GM21447 (cell line): ENCODE results near the gene PLOD1.
"Not testable (repeated sequence)": the region's sequence is repeated elsewhere in the genome, so short reads cannot be mapped to it uniquely, and the experiment has no call there.

Experiments used
- ATAC-seq: cut with Tn5 transposase; IDR thresholded peaks from one replicate; pipeline ENCODE4 v1.9.1; 2021; ENCODE audit not compliant: unreplicated experiment

The PLOD1 gene

GRCh38 chr1:11912000-11912399, 22.5 kb upstream of the PLOD1 start:
- no peak for ATAC-seq

- not testable (repeated sequence) for ATAC-seq
Measured at GRCh38 chr1:11912482-11913216, 21.9 kb upstream of the PLOD1 start.

- no peak for ATAC-seq
Measured at GRCh38 chr1:11913291-11913690, 21.2 kb upstream of the PLOD1 start.

- ATAC-seq, result no peak
Measured at GRCh38 chr1:11914024-11914423, 20.5 kb upstream of the PLOD1 start.

DNA sequence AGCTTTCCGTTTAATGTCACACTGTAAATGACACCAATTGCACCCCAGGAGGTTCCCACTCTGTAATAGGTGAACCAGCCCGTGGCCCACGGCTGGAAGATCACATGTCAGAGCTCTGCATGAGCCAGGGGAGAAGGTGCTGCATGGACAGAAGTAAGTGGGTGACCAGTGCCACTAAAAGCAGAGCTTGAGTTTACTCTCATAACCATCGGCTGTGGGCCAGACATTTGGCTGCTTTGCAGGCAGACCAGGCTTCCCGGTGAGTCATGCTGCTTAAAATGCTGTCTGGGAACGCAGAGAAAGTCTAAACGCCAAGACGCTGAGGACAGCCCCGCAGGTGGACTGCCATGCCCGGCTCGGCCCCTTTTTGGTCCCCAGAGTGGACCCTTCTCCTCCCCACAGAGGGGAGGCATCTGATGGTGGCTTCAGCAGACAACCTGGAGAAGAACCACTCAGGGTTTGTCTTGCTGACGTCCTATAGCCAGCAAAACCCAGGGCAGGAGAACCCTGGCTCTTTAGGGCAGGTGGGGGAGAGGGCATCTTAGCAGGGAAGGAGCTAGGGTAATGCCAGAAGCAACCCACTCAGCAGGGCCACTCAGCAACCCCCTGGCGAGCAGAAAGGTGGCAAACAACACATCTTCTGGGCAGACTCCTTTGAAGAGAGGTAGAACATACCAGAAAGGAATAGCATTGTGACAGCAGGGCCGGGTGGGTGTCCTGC, 15.6 kb upstream of the PLOD1 start:
- ATAC-seq, result no peak

GRCh38 chr1:11919621-11920020, 14.9 kb upstream of the PLOD1 start:
- no peak for ATAC-seq

DNA sequence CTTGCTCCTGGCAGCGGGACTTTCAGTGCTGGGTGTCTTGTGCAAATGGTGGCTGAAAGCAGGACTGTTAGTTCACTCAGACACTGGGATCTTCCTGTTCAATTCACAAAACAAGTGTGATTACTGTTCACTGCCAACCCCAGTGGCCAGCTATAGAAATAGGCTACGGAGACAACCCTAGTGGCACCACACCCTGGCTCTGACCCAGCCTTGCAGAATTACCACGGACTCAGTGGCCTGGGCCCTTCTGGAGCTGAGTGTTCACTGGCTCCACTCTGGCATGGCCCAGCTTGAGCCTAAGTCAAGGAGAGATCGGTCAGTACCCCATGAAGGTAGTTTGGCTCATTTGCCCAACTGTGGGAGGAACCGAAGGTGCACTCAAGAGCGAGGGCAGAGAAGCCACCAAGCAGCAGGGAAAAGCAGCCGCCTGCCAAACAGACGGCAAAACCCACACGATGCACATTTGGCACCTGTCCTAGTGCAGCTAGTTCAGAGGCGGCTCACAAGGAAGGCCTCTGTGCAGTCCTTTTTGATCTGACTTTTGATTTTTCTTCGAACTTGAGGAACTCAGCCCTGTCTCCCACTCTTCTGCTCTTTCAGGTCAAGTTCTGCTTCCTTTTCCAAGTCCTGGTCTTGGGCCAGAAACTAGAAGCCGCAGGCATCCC, 14.1 kb upstream of the PLOD1 start:
- no peak for ATAC-seq

DNA sequence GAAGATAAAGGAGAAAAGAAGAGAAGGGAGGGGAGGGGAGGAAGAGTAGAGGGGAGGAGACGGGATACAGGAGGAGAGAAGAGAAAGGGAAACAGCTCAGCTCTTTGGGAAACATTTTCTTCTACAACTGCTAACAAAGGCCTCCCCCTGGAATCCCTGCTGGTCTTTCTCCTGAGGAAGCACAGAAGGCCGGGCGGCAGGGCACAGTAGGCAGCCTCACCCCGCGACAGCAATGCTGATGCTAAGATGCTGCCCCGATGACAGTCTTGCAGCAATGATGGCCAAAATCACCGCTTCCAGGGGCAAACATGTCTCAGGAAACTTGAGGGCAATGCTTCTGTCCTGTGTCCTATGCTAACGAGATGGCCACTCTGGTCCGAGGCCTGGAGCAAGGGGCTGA, 13.5 kb upstream of the PLOD1 start:
- no peak for ATAC-seq

DNA sequence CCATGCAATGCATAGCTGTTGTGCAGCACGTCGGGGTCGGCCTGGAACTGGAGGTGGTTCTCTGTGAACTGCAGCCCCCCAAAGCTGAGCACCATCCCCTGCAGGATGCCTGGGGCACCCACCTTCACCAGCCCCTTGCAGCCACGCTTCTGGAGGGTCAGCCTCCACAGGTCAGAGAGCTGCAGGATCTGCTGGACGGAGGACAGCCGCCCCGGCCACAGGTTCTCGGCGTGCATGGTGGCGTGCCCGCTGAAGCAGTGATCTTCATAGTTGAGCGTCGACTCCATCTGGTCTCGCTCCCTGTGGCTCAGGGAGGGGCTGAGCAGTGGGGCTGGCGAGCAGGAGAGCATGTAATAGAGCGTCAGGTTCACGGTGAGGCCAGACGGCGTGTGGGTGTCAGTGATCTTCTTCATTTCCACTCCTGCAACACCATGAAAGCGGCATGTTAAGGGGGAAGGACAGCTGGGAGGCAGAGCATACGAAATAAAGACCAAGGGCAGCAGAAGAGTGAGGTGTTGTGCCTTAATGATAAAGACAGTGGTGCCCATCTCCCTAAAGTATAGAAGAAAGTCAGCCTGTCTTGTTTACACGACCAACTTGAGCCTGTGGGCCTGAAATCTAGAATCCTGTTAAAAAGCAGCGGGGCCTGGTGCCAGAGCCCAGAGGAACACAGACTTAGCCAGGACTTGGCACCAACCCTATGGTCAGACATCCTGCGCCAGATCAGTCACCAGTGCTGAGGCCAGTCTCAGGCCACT, 11.3 kb upstream of the PLOD1 start:
- no peak for ATAC-seq

DNA sequence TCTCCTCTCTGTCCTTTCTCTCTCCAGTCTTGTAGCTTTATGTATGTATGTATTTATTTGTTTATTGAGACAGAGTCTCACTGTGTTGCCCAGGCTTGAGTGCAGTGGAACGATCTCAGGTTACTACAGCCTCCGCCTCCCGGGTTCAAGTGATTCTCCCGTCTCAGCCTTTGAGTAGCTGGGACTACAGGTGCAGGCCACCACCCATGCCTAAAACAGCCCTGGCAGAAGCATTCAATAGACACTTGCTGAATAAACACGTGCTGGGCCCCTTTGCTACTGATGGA, 10.7 kb upstream of the PLOD1 start:
- no peak for ATAC-seq

DNA sequence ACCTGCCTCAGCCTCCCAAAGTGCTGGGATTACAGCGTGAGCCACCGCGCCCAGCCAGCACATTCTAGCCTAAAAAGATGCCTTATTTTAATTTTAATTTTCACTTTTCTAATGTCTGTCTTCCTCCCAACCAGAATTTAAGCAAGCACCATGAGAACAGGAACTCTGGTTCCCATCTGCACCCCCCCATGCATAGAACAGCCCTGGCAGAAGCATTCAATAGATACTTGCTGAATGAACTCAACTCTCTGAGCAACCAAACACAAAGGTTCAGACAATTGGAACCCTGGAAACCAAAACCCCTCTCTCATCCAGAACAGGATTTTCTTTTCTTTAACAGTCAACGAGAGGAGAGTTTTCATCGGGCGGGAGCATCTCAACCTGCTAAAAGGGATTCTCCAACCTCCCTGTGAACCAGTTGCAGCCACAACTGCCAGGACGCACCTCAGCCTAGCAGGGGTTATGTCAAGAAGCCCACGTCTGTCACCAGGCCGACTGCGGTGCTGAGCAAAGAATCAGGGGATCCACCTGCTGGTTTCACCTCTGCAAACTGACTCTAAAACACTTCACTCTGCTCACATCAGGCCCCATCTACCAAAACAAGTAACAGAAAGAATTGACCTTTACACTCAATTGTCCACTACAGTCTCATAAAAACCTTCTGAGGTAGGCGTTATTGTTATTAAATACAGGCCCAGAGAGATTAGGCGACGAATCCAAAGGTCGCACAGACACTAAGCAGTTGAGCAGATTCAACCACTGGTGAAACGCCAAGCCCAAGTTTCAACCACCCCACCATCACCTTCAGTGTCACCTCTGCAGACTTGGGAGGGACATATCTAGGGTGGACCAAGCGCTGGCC, 10.0 kb upstream of the PLOD1 start:
- ATAC-seq, result no peak

DNA sequence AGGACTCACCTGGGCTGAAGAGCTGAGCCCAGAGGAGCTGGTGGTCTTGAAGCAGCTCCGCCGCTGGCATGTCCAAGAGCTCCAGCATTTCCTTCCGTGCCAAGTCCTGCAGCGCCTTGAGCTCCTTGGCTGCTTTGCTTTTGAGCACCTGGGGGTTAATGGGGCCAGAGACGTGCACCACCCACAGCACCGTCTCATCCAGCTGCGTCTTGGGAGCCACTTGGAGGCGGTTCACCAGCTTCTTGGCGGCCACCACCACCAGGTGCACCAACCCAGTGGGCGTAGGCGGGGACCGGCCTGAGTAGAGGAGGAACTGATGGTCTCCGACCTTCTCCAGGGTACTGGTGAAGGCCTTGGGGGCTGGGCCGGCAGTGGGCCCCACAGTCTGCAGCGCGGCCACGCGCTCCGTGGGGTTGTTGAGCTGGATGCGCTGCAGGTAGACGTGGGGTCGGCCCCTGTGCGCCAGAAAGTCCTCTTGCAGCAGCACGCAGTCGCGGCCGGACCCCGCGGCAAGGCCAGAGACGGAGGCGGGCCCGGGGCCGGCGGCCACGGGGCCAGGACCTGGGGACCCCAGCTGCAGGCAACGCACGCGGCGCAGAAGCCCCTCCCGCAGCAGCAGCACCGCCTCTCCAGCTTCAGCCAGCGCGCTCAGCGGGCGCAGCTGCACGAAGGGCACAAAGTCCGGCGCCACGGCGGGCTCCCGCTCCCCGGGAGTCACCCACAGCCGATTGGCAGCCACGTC, 9.2 kb upstream of the PLOD1 start:
- ATAC-seq, result not testable (repeated sequence)

DNA sequence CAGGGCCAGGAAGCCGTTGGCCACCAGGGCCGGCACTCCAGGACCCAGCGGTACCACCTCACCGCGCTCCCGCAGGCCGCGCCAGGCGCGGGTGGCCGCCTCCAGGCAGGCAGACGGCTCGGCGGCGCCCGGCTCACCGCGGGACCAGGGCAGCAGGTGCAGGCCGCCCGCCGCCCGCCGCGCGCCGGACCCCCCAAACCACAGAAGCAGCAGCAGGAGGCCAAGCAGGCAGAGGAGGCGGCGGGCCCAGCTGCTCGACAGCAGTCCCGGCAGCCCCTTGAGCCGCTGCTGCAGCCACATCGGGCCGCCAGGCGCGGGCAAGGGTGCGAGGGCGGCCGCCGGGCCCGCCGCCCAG, 8.6 kb upstream of the PLOD1 start:
- no peak for ATAC-seq

- ATAC-seq, result no peak
Measured at GRCh38 chr1:11927866-11928592, 6.5 kb upstream of the PLOD1 start.

DNA sequence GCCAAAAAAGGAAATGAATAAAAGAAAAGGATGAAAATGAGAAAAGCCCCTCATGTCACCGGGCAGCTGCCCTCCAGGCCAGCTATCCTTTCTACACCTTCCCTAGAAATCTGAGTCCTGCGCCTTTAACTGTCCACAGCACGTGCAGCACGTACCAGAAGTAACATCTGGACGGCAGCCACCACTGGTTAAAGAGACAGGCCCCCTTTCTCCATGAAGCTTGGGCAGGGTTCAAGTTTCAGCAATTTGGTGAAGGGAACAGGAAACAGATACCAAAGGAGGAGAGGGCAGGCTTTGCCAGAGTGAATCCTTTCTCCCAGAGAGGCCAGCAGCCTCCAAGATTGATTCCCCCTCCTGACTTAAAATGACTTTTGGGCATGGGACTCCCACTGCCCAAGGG, 4.7 kb upstream of the PLOD1 start:
- no peak for ATAC-seq

DNA sequence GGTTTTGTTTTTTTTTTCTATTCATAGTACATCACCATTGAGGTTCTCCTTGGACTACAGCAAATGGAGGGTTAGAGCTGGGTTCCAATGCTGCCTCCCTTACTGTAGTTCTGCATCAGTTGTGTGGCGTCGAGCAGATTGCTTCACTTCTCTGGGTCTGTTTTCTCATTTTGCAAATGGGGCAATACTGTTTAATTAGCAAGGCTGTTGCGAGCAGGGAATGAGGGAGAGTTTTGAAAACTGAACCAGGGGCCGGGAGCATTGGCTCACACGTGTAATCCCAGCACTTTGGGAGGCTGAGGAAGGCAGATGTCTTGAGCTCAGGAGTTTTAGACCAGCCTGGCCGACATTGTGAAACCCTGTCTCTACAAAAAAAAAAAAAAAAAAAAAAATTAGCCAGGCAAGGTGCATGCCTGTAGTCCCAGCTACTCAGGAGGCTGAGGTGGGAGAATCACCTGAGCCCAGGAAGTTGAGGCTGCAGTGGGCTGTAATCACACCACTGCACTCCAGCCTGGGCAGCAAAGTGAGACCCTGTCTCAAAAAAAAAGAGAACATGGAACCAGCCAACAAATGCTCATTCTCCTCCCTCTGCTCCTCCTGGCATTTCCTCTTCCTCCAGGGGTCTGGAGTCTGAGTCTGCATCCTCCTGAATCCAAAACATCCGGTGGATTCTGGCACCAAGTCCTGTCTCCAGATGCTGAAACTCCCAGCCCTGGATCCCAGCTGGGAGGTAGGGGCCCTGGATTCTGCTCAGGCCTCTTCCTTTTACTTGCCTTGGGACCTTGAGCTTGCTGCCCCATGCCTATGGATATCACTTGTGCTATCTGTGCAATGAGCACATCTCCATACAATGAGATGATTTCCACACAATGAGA, 3.7 kb upstream of the PLOD1 start:
- ATAC-seq, result no peak

DNA sequence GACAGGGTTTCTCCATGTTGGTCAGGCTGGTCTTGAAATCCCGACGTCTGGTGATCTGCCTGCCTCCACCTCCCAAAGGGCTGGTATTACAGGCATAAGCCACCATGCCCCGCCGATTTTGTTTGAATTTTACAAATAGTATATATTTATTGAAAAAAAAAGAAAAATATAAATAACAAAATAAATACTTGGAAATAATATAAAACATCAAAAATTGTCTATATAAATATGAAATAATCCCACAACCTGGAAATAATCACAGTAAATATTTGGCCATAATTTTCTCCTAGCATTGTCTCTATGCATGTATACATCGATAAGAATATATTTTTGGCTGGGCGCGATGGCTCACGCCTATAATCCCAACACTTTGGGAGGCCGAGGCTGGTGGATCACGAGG, 2.7 kb upstream of the PLOD1 start:
- ATAC-seq, result no peak

DNA sequence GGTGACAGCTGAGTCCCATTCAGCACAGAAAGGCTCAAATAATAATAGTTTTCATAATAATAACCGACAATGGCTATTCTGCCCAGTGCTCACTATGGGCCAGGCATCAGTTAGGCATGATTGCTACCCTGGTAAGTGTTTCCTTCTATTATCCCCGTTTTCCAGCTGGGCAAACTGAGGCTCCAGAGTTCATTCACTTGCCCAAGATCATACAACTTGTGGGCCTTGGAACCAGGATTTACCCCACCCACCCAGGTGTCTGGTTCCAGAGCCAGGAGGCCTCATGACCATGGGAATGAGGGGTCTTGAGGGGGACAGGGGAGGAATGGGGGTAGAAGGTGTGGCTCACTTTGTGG, 518 bp downstream of the PLOD1 start:
- peak; percentile 8 for ATAC-seq

DNA sequence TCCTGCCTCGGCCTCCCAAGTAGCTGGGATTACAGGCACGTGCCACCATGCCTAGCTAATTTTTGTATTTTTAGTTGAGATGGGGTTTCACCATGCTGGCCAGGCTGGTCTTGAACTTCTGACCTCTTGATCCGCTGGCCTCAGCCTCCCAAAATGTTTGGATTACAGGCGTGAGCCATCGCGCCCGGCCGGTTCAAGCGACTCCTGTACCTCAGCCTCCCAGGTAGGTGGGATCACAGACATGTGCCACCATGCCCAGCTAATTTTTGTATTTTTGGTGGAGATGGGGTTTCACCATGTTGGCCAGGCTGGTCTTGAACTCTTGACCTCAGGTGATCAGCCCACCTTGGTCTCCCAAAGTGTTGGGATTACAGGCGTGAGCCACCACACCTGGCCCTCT, 1.2 kb downstream of the PLOD1 start:
- ATAC-seq, result not testable (repeated sequence)
